ENCODE measurements around the gene ISM1.

DNA sequence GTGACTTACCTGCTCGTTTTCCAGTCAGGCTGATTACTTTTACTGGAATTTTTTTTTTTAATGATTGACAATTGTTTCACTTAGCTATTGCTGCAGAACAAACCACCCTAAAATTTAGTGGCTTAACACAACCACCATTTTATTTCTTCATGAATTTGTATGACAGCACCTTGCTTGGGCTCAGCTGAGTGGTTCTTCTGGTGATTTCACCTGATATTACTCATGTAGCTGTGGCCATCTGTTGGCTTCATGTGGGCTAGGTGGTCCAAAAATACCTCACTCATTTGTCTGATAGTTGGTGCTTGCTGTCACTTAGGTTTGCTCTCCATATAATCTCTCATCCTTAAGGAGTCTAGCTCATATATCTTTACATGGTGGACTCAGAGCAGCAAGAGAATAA, 5.3 kb downstream of the ISM1 start:
- no peak for TF ChIP-seq POLR2A (IDR thresholded peaks at IDR 0.05)
- TF ChIP-seq, protein P1, sequence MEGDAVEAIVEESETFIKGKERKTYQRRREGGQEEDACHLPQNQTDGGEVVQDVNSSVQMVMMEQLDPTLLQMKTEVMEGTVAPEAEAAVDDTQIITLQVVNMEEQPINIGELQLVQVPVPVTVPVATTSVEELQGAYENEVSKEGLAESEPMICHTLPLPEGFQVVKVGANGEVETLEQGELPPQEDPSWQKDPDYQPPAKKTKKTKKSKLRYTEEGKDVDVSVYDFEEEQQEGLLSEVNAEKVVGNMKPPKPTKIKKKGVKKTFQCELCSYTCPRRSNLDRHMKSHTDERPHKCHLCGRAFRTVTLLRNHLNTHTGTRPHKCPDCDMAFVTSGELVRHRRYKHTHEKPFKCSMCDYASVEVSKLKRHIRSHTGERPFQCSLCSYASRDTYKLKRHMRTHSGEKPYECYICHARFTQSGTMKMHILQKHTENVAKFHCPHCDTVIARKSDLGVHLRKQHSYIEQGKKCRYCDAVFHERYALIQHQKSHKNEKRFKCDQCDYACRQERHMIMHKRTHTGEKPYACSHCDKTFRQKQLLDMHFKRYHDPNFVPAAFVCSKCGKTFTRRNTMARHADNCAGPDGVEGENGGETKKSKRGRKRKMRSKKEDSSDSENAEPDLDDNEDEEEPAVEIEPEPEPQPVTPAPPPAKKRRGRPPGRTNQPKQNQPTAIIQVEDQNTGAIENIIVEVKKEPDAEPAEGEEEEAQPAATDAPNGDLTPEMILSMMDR (IDR thresholded peaks at IDR 0.05): no peak
- no peak for TF ChIP-seq EP300 (IDR thresholded peaks at IDR 0.05)
- no peak for TF ChIP-seq POLR2AphosphoS5 (IDR thresholded peaks at IDR 0.05)

Data from upper lobe of left lung (tissue), 4 donors.